Type B pancreatic cell (in vitro differentiated cells): ENCODE data around the gene KLK1. TPM values are rescaled to one million over a fixed set of nuclear protein-coding genes. Genes with fewer than 3 reads are reported as not detected.
"Not testable (repeated sequence)": the region's sequence is repeated elsewhere in the genome, so short reads cannot be mapped to it uniquely, and the experiment has no call there.

Experiments
- DNase-seq: peaks from one replicate; pipeline ENCODE4 v3.0.0; 2021; ENCODE audit warnings: mixed read lengths; ENCODE audit not compliant: unreplicated experiment; ENCODE audit errors: extremely low spot score
- H3K27ac Mint-ChIP-seq: 2 replicates; pipeline ENCODE4 v1.8.0; 2021; ENCODE audit warnings: mild to moderate bottlenecking, mixed read lengths
- H3K27me3 Mint-ChIP-seq: 2 replicates; pipeline ENCODE4 v1.8.0; 2021; ENCODE audit warnings: mixed read lengths
- H3K36me3 Mint-ChIP-seq: 2 replicates; pipeline ENCODE4 v1.8.0; 2021; ENCODE audit warnings: mixed read lengths
- H3K4me1 Mint-ChIP-seq: one replicate; pipeline ENCODE4 v1.8.0; 2021; ENCODE audit warnings: mixed read lengths; ENCODE audit not compliant: unreplicated experiment
- H3K4me3 Mint-ChIP-seq: 2 replicates; pipeline ENCODE4 v1.8.0; 2021; ENCODE audit warnings: mild to moderate bottlenecking, mixed read lengths
- H3K9me3 Mint-ChIP-seq: 2 replicates; pipeline ENCODE4 v1.8.0; 2021; ENCODE audit warnings: mixed read lengths
- CTCF ChIP-seq: fragments of 200-600 bp; sonication (generic); conservative IDR thresholded peaks from 2 replicates; pipeline ENCODE4 v1.5.0; 2021; ENCODE audit warnings: antibody characterized with exemption, mild to moderate bottlenecking
- total RNA-seq: library from RNA; stranded (reverse); gene quantifications from 2 replicates; pipeline ENCODE4 v1.2.1, GENCODE V29; 2021; ENCODE audit warnings: low replicate concordance

Gene KLK1
- total RNA-seq, 1 donor from 2014 or later: 1.5 TPM

GRCh38 chr19:50812474-50812873, 11.1 kb downstream of the KLK1 start:
- Mint-ChIP-seq H3K27me3 (peaks cover 67% of the 10 kb centered on the region), H3K27ac (peak overlapping the region; percentile 2), H3K4me1 (no peaks in the 10 kb centered on the region), H3K9me3 (peaks cover 5% of the 10 kb centered on the region), H3K36me3 (no peaks in the 10 kb centered on the region), H3K4me3 (no peak overlapping the region)
- DNase-seq: no peak
- TF ChIP-seq CTCF: no peak

DNA sequence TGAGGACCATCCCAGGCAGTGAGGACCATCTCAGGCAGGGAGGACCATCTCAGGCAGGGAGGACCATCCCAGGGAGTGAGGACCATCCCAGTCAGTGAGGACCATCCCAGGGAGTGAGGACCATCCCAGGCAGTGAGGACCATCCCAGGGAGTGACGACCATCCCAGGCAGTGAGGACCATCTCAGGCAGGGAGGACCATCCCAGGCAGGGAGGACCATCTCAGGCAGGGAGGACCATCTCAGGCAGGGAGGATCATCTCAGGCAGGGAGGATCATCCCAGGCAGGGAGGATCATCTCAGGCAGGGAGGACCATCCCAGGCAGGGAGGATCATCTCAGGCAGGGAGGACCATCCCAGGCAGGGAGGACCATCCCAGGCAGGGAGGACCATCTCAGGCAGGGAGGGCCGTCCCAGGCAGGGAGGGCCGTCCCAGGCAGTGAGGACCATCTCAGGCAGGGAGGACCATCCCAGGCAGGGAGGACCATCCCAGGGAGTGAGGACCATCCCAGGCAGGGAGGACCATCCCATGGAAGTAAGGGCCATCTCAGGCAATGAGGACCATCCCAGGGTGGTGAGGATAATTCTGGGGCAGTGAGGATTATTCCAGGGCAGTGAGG, 11.9 kb downstream of the KLK1 start:
- H3K4me3 Mint-ChIP-seq, H3K27ac Mint-ChIP-seq, H3K9me3 Mint-ChIP-seq, DNase-seq, H3K36me3 Mint-ChIP-seq, H3K4me1 Mint-ChIP-seq: not testable (repeated sequence)
- H3K27me3 Mint-ChIP-seq: peaks cover 67% of the 10 kb centered on the region

- H3K9me3 Mint-ChIP-seq: no peaks in the 10 kb centered on the region
Measured at GRCh38 chr19:50808856-50809255, 14.7 kb downstream of the KLK1 start.

DNA sequence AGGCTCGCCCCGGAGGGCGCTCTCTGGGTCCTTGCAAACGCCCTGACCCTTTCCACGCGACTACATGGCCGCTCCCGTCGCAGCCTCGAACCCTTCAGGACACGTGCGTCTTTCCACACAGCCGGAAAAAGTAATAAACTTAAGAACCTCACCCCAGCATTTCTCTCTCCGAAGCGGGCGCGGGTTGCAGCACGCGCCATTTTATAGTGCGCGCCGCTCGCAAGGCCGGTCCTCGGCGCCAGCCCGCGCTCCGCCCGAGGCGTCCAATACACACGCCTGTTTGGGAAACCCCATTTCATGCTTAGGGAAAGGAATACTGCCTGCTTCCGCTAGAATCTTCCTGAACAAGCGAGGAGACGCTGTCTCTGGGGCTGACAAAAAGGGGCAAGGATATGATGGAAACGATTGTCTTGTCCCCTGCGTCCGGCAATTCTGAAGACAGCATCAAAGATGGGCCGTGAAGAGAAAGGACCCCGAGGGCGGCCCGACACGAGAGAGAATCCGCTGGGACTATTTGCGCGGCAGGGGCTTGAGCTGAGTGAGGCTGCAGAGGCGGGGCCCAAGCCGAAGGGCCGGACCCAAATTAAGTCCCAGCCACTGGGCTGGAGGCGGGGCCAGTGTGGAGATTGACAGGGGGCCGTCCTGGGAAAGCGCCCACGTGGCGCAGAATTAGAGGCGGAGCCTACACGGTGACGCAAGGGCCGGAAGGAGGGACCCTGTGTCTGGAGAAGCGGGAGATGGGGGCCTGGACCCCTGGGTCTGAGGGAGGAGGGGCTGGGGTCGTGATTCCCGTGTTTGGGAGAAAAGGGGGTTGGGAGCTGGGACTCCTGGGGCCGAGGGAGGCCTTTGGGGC, 18.9 kb downstream of the KLK1 start:
- H3K27ac Mint-ChIP-seq: peak overlapping the region; percentile 100
- DNase-seq: peak; percentile 98
- H3K4me3 Mint-ChIP-seq: peak overlapping the region; percentile 100
- no peak for TF ChIP-seq CTCF
- H3K4me1 Mint-ChIP-seq: peaks cover 19% of the 10 kb centered on the region
- no peaks in the 10 kb centered on the region for H3K9me3 Mint-ChIP-seq
- peaks cover 18% of the 10 kb centered on the region for H3K27me3 Mint-ChIP-seq
- peaks cover 13% of the 10 kb centered on the region for H3K36me3 Mint-ChIP-seq

More at GRCh38 chr19:50808856-50809255, 14.7 kb downstream of the KLK1 start:
- Mint-ChIP-seq H3K4me3 (no peak overlapping the region), H3K36me3 (peaks cover 4% of the 10 kb centered on the region), H3K27ac (no peak overlapping the region), H3K4me1 (peaks cover 8% of the 10 kb centered on the region), H3K27me3 (peaks cover 42% of the 10 kb centered on the region)
- no peak for TF ChIP-seq CTCF
- DNase-seq: no peak

DNA sequence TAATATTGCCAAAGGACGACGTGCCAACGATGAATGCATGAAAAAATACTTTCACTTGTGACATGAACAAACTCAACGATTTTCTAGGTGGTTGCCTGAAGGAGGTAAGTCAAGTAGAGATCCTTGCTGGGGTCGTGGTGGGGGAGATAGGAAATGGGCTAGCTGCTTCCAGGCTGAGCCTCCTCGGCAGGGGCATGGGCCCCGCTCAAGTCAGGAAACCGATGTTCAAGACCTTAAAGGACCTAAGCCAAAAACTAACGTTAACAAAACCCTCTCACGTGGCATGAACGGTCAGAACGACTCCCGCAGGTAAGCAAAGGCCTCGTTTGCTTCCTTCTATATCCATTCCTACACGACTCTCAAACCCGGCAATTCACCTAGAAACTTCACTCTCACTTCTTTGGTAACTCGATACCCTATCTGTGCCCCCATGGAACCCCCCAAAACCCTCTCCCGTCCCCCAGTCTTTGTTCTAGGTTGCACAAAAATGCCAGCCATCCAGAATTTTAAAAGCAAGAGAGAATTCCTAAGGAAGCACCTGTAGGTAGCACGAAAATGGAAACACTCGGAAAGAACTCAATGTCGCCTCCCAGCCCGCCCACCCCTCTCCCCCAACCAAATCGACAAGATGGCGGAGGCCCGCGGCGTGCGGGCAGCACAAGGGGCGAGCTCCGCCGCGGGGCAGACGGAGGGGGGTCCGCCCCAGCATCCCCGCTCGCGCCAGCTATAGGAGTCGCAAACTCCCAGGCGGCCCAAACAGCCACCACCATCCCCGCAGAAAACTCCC, 19.8 kb downstream of the KLK1 start:
- Mint-ChIP-seq H3K36me3 (peaks cover 13% of the 10 kb centered on the region), H3K4me3 (peak overlapping the region; percentile 100)
- no peak for DNase-seq

More for the DNA sequence above, 19.8 kb downstream of the KLK1 start:
- H3K27me3 Mint-ChIP-seq: peaks cover 14% of the 10 kb centered on the region
- H3K9me3 Mint-ChIP-seq: no peaks in the 10 kb centered on the region
- no peak for TF ChIP-seq CTCF
- H3K27ac Mint-ChIP-seq: peak overlapping the region; percentile 100
- peaks cover 19% of the 10 kb centered on the region for H3K4me1 Mint-ChIP-seq
